CD4-positive, alpha-beta memory T cell (primary cell): ENCODE measurements around the gene GAK. TPM values are rescaled to one million over a fixed set of nuclear protein-coding genes. Genes with fewer than 3 reads are reported as not detected.

Experiments used
- CTCF ChIA-PET: fragments of 350-600 bp; sonication (Branson Sonifier 250); formaldehyde crosslinking; loops from one replicate; lab custom pipeline; 2021; ENCODE audit warnings: inconsistent platforms; ENCODE audit not compliant: partially characterized antibody; lab: Charles Lee
- POLR2A ChIA-PET: fragments of 350-600 bp; sonication (Branson Sonifier 250); formaldehyde crosslinking; loops from one replicate; lab custom pipeline; 2021; ENCODE audit not compliant: partially characterized antibody; lab: Charles Lee
- DNase-seq, 5 donors: peaks; one replicate each; pipeline versions ENCODE4 v3.0.0 to v3.0.0-alpha.2; 2020 to 2022; ENCODE audit warnings: mixed read lengths in 1 of 5
- H3K27ac ChIP-seq: one replicate; pipeline ENCODE4 v1.7.0; 2013; ENCODE audit warnings: low read depth, low read length
- H3K27me3 ChIP-seq: 2 replicates; pipeline ENCODE4 v1.7.0; 2013; ENCODE audit warnings: mild to moderate bottlenecking, low read length, moderate library complexity; ENCODE audit not compliant: insufficient read depth
- H3K36me3 ChIP-seq: 2 replicates; pipeline ENCODE4 v1.7.0; 2013; ENCODE audit warnings: mild to moderate bottlenecking, low read length, moderate library complexity; ENCODE audit not compliant: insufficient read depth
- H3K4me1 ChIP-seq: 2 replicates; pipeline ENCODE4 v1.7.0; 2013; ENCODE audit warnings: mild to moderate bottlenecking, low read length, moderate library complexity; ENCODE audit not compliant: insufficient read depth
- H3K4me3 ChIP-seq, 2 donors: one replicate each; pipeline ENCODE4 v1.7.0; 2013; ENCODE audit warnings: low read length in 2 of 2, mild to moderate bottlenecking in 1 of 2
- H3K9me3 ChIP-seq, 2 donors: one replicate each; pipeline ENCODE4 v1.7.0; 2013; ENCODE audit warnings: low read length in 2 of 2, control low read depth in 1 of 2; ENCODE audit not compliant: control insufficient read depth in 1 of 2
- H3K27ac Mint-ChIP-seq, 7 donors: one replicate each; pipeline ENCODE4 v1.8.0; 2020 to 2021; ENCODE audit warnings: mixed read lengths in 7 of 7, mild to moderate bottlenecking in 6 of 7, inconsistent platforms in 3 of 7, moderate library complexity in 3 of 7
- H3K27me3 Mint-ChIP-seq, 2 donors: one replicate each; pipeline ENCODE4 v1.8.0; 2020 to 2021; ENCODE audit warnings: mixed read lengths in 2 of 2
- H3K36me3 Mint-ChIP-seq, 2 donors: one replicate each; pipeline ENCODE4 v1.8.0; 2020 to 2021; ENCODE audit warnings: mixed read lengths in 2 of 2, inconsistent platforms in 1 of 2, mild to moderate bottlenecking in 1 of 2
- H3K4me1 Mint-ChIP-seq, 4 donors: one replicate each; pipeline ENCODE4 v1.8.0; 2020 to 2021; ENCODE audit warnings: mixed read lengths in 4 of 4, mild to moderate bottlenecking in 1 of 4
- H3K4me3 Mint-ChIP-seq, 8 donors: one replicate each; pipeline ENCODE4 v1.8.0; 2020 to 2021; ENCODE audit warnings: mixed read lengths in 8 of 8, mild to moderate bottlenecking in 7 of 8, moderate library complexity in 6 of 8, inconsistent platforms in 3 of 8
- H3K9me3 Mint-ChIP-seq, 8 donors: one replicate each; pipeline ENCODE4 v1.8.0; 2020 to 2021; ENCODE audit warnings: mixed read lengths in 8 of 8, mild to moderate bottlenecking in 5 of 8, inconsistent platforms in 3 of 8, moderate library complexity in 1 of 8
- intact Hi-C: fragments of 100-400 bp; cut with micrococcal nuclease; formaldehyde crosslinking; loops from one replicate; pipeline ENCODE4 v1.15.1; 2023
- polyA plus RNA-seq, 2 donors: library from polyadenylated mRNA; unstranded; fragments of 300-500 nt; fragmentation: Illumina TruSeq; gene quantifications; one replicate each; pipeline ENCODE4 v1.2.3, GENCODE V29; 2021
- total RNA-seq, 2 experiments: library from RNA; stranded (reverse); gene quantifications; one replicate each; pipeline ENCODE4 v1.2.3, GENCODE V29; 2021

Gene GAK
- total and polyA plus RNA-seq, 4 experiments from 2014 or later = 32.5 to 188 (median 130) TPM

GRCh38 chr4:958314-958665, 26.2 kb upstream of the GAK start:
- ChIA-PET CTCF (no interaction called here), POLR2A (no interaction called here)
- H3K27ac Mint-ChIP-seq = no peak overlapping the region
- H3K36me3 Mint-ChIP-seq = peaks cover 8 to 19% of the 10 kb centered on the region in 2 donors
- DNase-seq = no peak
- no peak overlapping the region for H3K4me3 ChIP-seq
- H3K9me3 Mint-ChIP-seq = no peaks in the 10 kb centered on the region
- H3K4me3 Mint-ChIP-seq = no peak overlapping the region
- no peaks in the 10 kb centered on the region for H3K9me3 ChIP-seq
- no peak overlapping the region for H3K27ac ChIP-seq
- no peaks in the 10 kb centered on the region for H3K4me1 ChIP-seq
- no peaks in the 10 kb centered on the region for H3K27me3 Mint-ChIP-seq
- intact Hi-C loops = no loop called here
- no peaks in the 10 kb centered on the region for H3K36me3 ChIP-seq
- H3K27me3 ChIP-seq = no peaks in the 10 kb centered on the region
- peaks cover 0 to 2% (median 0%) of the 10 kb centered on the region in 4 donors for H3K4me1 Mint-ChIP-seq

- Histone ChIP-seq H3K4me3 (no peak overlapping the region), H3K36me3 (no peaks in the 10 kb centered on the region), H3K9me3 (no peaks in the 10 kb centered on the region), H3K27ac (no peak overlapping the region), H3K27me3 (no peaks in the 10 kb centered on the region), H3K4me1 (no peaks in the 10 kb centered on the region)
- intact Hi-C loops = no loop called here
- no peak overlapping the region for H3K4me3 Mint-ChIP-seq
- H3K27ac Mint-ChIP-seq = peak overlapping the region in 1 of 7 donors; percentile 46
- H3K36me3 Mint-ChIP-seq = peaks cover 8 to 19% of the 10 kb centered on the region in 2 donors
- no peaks in the 10 kb centered on the region for H3K9me3 Mint-ChIP-seq
- H3K4me1 Mint-ChIP-seq = peaks cover 0 to 2% (median 0%) of the 10 kb centered on the region in 4 donors
- DNase-seq = no peak
- no peaks in the 10 kb centered on the region for H3K27me3 Mint-ChIP-seq
- CTCF ChIA-PET = no interaction called here
- POLR2A ChIA-PET = no interaction called here
These were observed 25.6 kb upstream of the GAK start for GRCh38 chr4:957581-958313.

- Mint-ChIP-seq H3K36me3 (peaks cover 8 to 21% of the 10 kb centered on the region in 2 donors), H3K4me3 (no peak overlapping the region), H3K27ac (no peak overlapping the region), H3K9me3 (no peaks in the 10 kb centered on the region), H3K27me3 (no peaks in the 10 kb centered on the region), H3K4me1 (peaks cover 0 to 2% (median 0%) of the 10 kb centered on the region in 4 donors)
- no peaks in the 10 kb centered on the region for H3K4me1 ChIP-seq
- H3K36me3 ChIP-seq = no peaks in the 10 kb centered on the region
- ChIA-PET POLR2A (no interaction called here), CTCF (no interaction called here)
- no peaks in the 10 kb centered on the region for H3K9me3 ChIP-seq
- intact Hi-C loops = no loop called here
- H3K27me3 ChIP-seq = no peaks in the 10 kb centered on the region
- no peak overlapping the region for H3K4me3 ChIP-seq
- DNase-seq = no peak
- no peak overlapping the region for H3K27ac ChIP-seq
These were observed 25.1 kb upstream of the GAK start for GRCh38 chr4:957231-957580.

GRCh38 chr4:956531-957230, 24.6 kb upstream of the GAK start:
- POLR2A ChIA-PET = no interaction called here
- Histone ChIP-seq H3K27me3 (no peaks in the 10 kb centered on the region), H3K4me3 (no peak overlapping the region), H3K4me1 (no peaks in the 10 kb centered on the region), H3K27ac (no peak overlapping the region), H3K36me3 (no peaks in the 10 kb centered on the region), H3K9me3 (no peaks in the 10 kb centered on the region)
- no peaks in the 10 kb centered on the region for H3K9me3 Mint-ChIP-seq
- no peak overlapping the region for H3K4me3 Mint-ChIP-seq
- intact Hi-C loops = no loop called here
- H3K36me3 Mint-ChIP-seq = peaks cover 8 to 21% of the 10 kb centered on the region in 2 donors
- peaks cover 0 to 2% (median 0%) of the 10 kb centered on the region in 4 donors for H3K4me1 Mint-ChIP-seq
- CTCF ChIA-PET = no interaction called here
- H3K27me3 Mint-ChIP-seq = no peaks in the 10 kb centered on the region
- no peak for DNase-seq
- H3K27ac Mint-ChIP-seq = no peak overlapping the region

- no peaks in the 10 kb centered on the region for H3K9me3 ChIP-seq
- ChIA-PET CTCF (no interaction called here), POLR2A (no interaction called here)
- no peaks in the 10 kb centered on the region for H3K27me3 Mint-ChIP-seq
- no peak overlapping the region for H3K27ac ChIP-seq
- DNase-seq = no peak
- peaks cover 8 to 20% of the 10 kb centered on the region in 2 donors for H3K36me3 Mint-ChIP-seq
- no peak overlapping the region for H3K4me3 Mint-ChIP-seq
- H3K27me3 ChIP-seq = no peaks in the 10 kb centered on the region
- H3K4me1 Mint-ChIP-seq = peaks cover 0 to 2% (median 0%) of the 10 kb centered on the region in 4 donors
- H3K9me3 Mint-ChIP-seq = no peaks in the 10 kb centered on the region
- H3K27ac Mint-ChIP-seq = no peak overlapping the region
- no peak overlapping the region for H3K4me3 ChIP-seq
- no peaks in the 10 kb centered on the region for H3K4me1 ChIP-seq
- intact Hi-C loops = no loop called here
- H3K36me3 ChIP-seq = no peaks in the 10 kb centered on the region
These were observed 23.8 kb upstream of the GAK start for GRCh38 chr4:955931-956381.

GRCh38 chr4:955161-955921, 23.2 kb upstream of the GAK start:
- no peaks in the 10 kb centered on the region for H3K27me3 ChIP-seq
- no peak overlapping the region for H3K27ac Mint-ChIP-seq
- peaks cover 8 to 20% of the 10 kb centered on the region in 2 donors for H3K36me3 Mint-ChIP-seq
- H3K36me3 ChIP-seq = no peaks in the 10 kb centered on the region
- H3K9me3 Mint-ChIP-seq = no peaks in the 10 kb centered on the region
- H3K4me1 Mint-ChIP-seq = peaks cover 0 to 2% (median 0%) of the 10 kb centered on the region in 4 donors
- DNase-seq = no peak
- H3K27ac ChIP-seq = no peak overlapping the region
- CTCF ChIA-PET = no interaction called here
- no peak overlapping the region for H3K4me3 Mint-ChIP-seq
- H3K4me1 ChIP-seq = no peaks in the 10 kb centered on the region
- POLR2A ChIA-PET = no interaction called here
- H3K4me3 ChIP-seq = no peak overlapping the region
- intact Hi-C loops = no loop called here
- no peaks in the 10 kb centered on the region for H3K27me3 Mint-ChIP-seq
- no peaks in the 10 kb centered on the region for H3K9me3 ChIP-seq
